HTERT RPE-1 (cell line): ENCODE measurements around the gene SEC24B.
"Not testable (repeated sequence)": the region's sequence is repeated elsewhere in the genome, so short reads cannot be mapped to it uniquely, and the experiment has no call there.

Source experiments
- in situ Hi-C: fragments of 300-500 bp; cut with MboI; formaldehyde crosslinking; loops from 4 replicates; pipeline ENCODE4 v1.14.3; 2020; ENCODE audit warnings: low sequenced_read_pairs

Gene SEC24B

GRCh38 chr4:109432203-109432602 is 1.4 kb upstream of the SEC24B start:
- in situ Hi-C loops = no loop called here

- in situ Hi-C loops = no loop called here
Observed at GRCh38 chr4:109432696-109433095, 919 bp upstream of the SEC24B start.

DNA sequence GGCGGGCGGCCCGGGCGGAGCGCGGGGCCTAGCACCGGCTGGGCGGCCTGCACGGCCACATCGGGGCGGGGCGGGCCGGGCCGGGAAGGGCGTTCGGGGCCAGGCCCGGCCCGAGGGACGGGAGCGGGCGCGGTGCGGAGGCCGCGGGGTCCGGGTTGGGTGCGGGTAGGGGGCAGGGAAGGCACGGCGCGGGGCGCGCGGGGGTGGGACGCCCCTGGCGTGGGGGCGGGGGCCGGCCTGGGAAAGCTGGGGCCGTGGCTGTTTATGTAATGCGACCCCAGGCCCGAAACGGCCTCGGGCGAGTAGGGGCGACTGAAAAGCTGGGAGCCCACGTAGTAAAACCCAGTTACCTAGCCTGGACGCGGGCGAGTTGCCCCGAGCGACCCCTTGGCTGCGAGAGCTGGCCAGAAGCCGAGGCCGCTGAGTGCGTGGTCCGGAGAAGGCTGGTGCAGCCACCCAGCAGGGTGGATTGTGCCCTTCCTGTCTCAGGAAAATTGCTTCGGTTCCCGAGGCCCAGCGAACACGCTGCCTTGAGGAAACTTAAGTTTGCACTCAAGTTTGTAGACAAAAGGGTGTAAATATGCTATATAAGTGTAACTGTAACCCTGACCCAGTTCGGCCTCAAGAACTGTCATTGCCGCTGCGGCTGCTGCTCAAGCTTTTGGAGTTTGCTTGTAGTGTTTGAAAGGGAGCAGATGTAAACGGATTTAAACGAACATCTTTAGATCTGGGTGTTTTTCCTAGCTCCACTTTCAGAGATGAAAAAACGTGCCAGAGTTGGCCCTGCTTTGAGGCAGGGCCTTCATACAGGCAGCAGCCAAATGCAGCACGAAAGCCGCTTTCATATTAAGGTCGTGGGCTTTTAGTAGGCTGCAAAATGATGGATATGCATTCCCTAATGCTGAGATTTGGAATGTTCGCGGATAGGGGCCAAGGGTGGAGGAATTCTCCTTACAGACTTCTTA is 674 bp downstream of the SEC24B start:
- in situ Hi-C loops = no loop called here

DNA sequence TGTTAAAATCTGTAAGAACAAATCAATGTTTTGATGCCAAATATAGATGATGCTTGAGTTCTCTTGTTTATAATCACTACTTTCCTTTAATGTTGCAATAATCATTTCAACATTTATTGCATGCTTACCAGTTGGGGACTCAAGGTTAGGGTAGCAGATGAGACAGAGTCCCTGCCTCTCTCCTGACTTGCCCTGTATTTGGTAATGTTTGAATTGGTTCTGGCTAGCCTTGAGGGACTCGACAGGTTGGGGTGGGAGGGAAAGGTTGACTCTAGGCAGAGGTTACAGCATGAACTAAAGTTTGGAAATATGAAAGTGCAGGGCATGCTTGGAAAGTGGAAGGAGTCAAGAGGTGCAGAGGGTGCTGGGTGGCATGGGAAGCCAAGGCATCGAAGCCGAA is 2.0 kb downstream of the SEC24B start:
- in situ Hi-C loops = no loop called here

- in situ Hi-C loops = no loop called here
Observed at GRCh38 chr4:109436504-109436903, 2.9 kb downstream of the SEC24B start.

DNA sequence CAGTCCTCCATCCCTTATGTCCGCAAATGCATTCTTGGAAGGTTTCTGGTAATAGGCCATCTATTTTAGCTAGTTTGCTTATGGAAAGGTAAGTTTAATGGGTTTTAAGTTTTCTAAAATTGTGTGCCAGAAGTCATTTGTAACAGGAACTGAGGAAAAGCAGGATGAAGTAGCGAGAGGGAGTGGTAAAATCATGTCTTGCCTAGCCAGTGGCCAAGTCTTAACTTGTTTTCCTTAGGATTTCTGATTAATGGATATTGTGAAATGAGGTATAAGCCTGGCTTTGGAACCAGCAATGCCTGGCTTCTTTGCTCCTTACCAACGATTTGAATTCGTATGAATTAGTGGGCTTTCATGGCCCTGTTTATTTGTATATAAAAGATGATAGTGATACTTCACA is 7.3 kb downstream of the SEC24B start:
- in situ Hi-C loops = no loop called here

DNA sequence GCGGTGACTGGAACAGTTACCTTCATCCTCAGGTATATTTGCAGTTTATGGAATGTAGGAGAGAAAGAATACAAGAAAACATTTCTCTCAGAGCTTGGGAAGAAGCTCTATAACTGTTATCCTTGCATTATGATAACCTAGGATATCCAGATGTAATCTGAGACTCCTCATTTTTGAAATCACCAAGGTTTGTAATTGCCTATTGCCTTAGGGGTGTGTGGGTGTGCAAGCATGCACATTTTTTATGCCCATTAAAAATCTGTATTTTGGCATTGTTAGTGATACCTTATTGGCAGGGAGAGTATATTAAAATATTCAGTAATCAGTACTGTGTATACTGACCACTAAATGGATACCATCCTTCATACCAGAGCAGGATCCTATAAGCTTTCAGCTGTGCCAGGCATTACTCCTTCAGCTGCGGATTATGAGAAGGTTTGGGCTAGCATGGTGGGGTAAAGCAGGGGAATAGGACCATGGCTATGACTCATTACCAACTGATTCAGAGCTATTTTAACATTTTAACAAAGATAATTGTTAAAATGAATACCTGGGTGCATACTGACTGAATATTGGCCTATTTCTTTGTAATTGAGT is 8.3 kb downstream of the SEC24B start:
- in situ Hi-C loops = no loop called here

GRCh38 chr4:109444182-109444844 is 10.7 kb downstream of the SEC24B start:
- in situ Hi-C loops = no loop called here

- in situ Hi-C loops = no loop called here
Observed at GRCh38 chr4:109447278-109447677, 13.7 kb downstream of the SEC24B start.

GRCh38 chr4:109451544-109452273 is 18.1 kb downstream of the SEC24B start:
- in situ Hi-C loops = no loop called here

DNA sequence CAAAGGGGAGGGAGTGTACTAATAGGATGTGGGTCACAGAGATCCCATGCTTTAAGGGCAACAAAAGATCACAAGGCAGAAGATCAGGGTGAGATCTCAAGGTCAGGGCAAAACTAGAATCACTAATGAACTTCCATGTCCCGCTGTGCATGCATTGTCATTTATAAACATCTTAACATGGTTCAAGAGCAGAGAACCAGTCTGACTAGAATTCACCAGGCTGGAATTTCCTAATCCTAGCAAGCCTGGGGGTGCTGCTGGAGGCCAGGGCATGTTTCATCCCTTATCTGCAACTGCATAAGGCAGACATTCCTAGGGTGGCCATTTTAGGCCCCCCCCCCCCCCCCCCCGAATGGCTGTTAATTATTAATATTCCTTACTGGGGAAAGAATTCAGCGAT is 19.5 kb downstream of the SEC24B start:
- in situ Hi-C loops = not testable (repeated sequence)

GRCh38 chr4:109462297-109462696 is 28.7 kb downstream of the SEC24B start:
- in situ Hi-C loops = no loop called here

DNA sequence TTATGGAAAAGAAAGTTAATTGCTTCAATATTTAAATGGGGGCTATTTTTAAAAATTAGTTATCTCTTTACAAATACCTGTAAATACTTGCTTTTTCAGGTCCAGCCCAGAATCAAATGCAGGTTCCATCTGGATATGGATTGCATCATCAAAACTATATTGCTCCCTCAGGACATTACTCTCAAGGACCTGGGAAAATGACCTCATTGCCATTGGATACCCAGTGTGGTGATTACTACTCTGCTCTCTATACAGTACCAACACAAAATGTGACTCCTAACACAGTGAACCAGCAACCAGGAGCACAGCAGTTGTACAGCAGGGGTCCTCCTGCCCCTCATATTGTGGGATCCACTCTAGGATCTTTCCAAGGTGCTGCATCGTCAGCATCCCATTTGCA is 29.2 kb downstream of the SEC24B start:
- in situ Hi-C loops = no loop called here

DNA sequence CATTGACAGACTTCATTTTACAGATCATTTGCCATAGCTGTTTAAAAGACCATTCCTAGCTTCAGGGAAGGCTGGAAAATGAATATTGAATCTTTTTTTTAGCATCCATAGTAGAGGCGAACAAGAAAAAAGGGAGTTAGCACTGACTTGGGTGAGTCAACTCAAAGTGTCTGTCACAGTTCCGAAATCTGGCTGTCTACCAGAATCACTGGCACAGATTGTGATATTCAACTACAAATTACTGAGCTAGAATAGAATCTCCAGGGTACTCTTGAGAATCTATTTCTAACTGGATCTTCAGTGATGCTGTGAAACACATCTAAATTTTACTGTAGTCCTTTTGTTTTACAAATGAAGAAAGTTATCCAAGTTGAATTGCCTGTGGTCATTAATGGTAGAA is 31.5 kb downstream of the SEC24B start:
- in situ Hi-C loops = no loop called here

DNA sequence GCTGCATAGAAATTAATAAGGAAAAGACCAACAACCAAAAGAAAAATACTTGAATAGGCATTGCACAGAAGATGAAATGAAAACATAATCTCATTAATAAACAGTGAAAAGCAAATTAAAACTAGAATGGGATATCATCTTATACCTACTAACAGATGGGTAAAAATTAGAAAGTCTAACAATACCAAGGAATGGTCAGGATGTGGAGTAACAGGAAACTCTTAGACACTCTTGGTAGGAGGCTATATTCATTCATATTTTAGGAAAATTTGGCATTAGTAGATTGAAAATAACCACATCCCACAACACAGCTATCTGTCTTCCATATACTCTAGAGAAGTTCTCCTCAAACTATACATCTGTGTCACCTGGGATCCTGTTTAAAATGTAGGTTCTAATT is 36.3 kb downstream of the SEC24B start:
- in situ Hi-C loops = no loop called here

GRCh38 chr4:109472343-109472761 is 38.7 kb downstream of the SEC24B start:
- in situ Hi-C loops = no loop called here

GRCh38 chr4:109473824-109474223 is 40.2 kb downstream of the SEC24B start:
- in situ Hi-C loops = no loop called here

DNA sequence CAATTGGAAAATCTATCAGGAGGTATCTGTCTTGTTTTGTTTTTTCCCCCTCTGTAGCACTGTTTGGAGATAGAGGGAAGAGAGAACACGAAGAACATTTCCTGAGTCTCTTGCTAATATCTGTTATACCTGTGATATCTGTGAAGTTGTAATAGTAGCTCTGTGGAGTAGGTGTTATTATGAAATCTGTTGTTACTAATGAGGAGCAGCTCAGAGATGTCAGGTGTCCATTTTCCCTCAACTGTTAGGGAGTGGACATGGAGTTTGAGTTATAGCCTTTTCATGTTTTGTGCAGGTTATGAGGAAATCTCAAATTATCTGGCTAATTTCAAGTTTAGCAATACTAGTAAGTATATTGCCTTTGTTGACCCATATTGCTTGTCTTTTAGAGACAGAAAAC is 52.4 kb downstream of the SEC24B start:
- in situ Hi-C loops = no loop called here

GRCh38 chr4:109494563-109494962 is 60.9 kb downstream of the SEC24B start:
- in situ Hi-C loops = no loop called here

DNA sequence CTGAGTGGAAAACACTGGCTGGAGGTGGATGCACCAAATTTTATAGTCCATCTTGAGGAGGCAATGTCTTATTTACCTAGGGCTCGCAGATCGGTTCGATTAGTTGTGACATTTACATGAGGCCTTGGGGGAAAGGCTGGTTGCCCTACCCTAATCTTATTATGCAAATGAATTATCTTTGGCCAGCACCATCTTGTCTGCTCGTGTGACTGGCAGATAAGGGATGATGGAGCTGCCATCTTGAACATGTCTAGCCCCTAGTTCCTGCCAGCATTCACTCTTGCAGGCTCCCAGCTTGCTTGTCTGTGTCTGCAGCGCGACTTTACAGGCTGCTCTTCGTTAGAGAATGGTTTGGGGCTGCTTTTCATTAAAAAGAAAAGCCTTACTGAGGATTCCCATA is 61.9 kb downstream of the SEC24B start:
- in situ Hi-C loops = no loop called here

- in situ Hi-C loops = no loop called here
Observed at GRCh38 chr4:109496875-109497274, 63.3 kb downstream of the SEC24B start.
